Choroid plexus epithelial cell (primary cell): ENCODE data around the gene FNTB.

Experiments used
- DNase-seq: peaks from one replicate; pipeline ENCODE4 v3.0.0-alpha.2; 2010; ENCODE audit warnings: low read depth
- H3K4me3 ChIP-seq: 2 replicates; pipeline ENCODE4 v1.5.1; 2011; ENCODE audit warnings: low read depth, mild to moderate bottlenecking, control low read depth, low read length, moderate library complexity
- TF ChIP-seq, protein P1 (sequence below): conservative IDR thresholded peaks from 2 replicates; pipeline ENCODE4 v1.5.1; 2011; ENCODE audit warnings: low read depth, mild to moderate bottlenecking, control low read depth, inconsistent platforms, low read length, moderate library complexity

The FNTB gene

GRCh38 chr14:64970776-64971477 is 15.8 kb upstream of the FNTB start:
- TF ChIP-seq, protein P1, sequence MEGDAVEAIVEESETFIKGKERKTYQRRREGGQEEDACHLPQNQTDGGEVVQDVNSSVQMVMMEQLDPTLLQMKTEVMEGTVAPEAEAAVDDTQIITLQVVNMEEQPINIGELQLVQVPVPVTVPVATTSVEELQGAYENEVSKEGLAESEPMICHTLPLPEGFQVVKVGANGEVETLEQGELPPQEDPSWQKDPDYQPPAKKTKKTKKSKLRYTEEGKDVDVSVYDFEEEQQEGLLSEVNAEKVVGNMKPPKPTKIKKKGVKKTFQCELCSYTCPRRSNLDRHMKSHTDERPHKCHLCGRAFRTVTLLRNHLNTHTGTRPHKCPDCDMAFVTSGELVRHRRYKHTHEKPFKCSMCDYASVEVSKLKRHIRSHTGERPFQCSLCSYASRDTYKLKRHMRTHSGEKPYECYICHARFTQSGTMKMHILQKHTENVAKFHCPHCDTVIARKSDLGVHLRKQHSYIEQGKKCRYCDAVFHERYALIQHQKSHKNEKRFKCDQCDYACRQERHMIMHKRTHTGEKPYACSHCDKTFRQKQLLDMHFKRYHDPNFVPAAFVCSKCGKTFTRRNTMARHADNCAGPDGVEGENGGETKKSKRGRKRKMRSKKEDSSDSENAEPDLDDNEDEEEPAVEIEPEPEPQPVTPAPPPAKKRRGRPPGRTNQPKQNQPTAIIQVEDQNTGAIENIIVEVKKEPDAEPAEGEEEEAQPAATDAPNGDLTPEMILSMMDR = no peak
- DNase-seq = no peak
- H3K4me3 ChIP-seq = peak overlapping the region; percentile 67

- peak overlapping the region; percentile 67 for H3K4me3 ChIP-seq
- no peak for DNase-seq
These were observed 15.2 kb upstream of the FNTB start for GRCh38 chr14:64971491-64971942.

DNA sequence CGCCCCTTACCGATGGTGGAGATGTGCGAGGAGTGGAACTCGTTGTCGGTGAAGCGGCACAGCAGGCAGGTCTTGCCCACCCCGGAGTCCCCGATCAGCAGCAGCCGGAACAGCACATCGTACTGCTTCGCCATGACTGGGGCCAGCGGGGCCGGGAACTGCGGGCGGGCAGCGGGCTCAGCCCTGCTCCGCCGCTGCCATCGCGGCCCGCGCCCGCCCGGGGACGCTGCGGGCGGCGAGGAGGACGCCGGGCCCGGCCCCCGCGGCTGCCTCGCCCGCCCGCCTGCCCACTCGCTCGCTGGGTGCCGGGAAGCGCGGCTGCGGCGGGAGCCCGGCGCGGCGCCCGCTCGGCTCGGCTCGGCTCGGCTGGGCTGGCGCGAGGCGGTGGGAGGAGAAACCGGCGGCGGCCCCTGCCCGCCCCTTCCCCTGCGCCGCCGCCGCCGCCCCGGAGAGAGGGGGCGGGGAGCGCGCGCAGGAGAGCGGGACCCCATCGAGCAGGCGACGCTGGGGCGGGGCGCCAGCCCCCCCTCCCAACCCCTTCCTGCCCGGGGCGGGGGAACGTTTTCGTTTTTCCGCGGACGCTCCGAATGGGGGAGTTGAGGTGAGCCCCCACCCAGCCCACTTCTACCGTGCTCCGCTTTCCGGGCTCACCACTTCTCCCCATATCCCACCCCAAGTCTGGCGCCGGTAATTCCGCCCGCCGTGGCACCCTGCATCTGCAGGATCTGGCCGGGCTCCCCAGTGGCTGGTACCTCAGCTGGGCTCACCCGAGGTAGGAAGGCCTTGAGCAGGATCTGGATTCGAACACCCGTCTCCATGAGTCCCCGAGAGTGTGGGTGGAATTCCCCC is 14.5 kb upstream of the FNTB start, which contains the start of gene RAB15:
Gene RAB15 (minus strand): TSS at position 394 of the 849 bp plus-strand sequence. CDS start 260 bp downstream, at position 134.
- DNase-seq = no peak
- TF ChIP-seq, protein P1 = no peak

More at GRCh38 chr14:64971491-64971942, 15.2 kb upstream of the FNTB start:
- TF ChIP-seq, protein P1 = no peak

GRCh38 chr14:64973026-64973442 is 13.7 kb upstream of the FNTB start:
- DNase-seq = no peak
- TF ChIP-seq, protein P1 = no peak
- H3K4me3 ChIP-seq = no peak overlapping the region

More for the DNA sequence above, 14.5 kb upstream of the FNTB start, which contains the start of gene RAB15:
- H3K4me3 ChIP-seq = peak within 1 kb of the TSS; percentile 67

DNA sequence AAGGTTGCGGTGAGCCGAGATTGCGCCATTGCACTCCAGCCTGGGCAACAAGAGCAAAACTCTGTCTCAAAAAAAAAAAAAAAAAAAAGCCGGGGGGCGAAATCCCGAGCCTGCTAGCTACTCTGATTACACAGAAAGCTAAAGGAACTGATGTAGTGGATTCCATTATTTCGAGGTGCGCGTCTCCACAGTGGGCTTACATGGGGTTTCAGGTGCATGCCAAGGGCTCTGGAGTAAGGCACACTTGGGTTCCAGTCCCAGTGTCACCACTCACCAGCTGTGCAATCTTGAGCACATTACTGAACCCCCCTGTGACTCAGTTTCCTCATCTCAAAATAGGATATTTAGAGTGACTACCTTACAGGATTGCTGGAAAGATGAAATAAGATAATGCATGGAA is 12.9 kb upstream of the FNTB start:
- H3K4me3 ChIP-seq = no peak overlapping the region
- DNase-seq = no peak
- TF ChIP-seq, protein P1 = no peak

- no peak for DNase-seq
- TF ChIP-seq, protein P1 = no peak
- no peak overlapping the region for H3K4me3 ChIP-seq
These were observed 12.1 kb upstream of the FNTB start for GRCh38 chr14:64974563-64974962.
